K562 (cell line): ENCODE measurements around the gene VPS45.

Experiments used
- TF ChIP-seq, protein P1 (sequence below): fragments of 450-650 bp; IDR thresholded peaks from 2 replicates; pipeline ENCODE4 v1.6.1; 2016; ENCODE audit warnings: missing biosample characterization, missing genetic modification characterization
- TF ChIP-seq, protein P2 (sequence below), 3 experiments: IDR thresholded peaks in 2 of 3; conservative IDR thresholded peaks in 1 of 3; 2 replicates each; pipeline ENCODE4 v1.5.1; 2011 to 2012; ENCODE audit warnings: low read length in 3 of 3, mild to moderate bottlenecking in 3 of 3, control low read depth in 2 of 3, improper control_type of control experiment in 1 of 3, inconsistent platforms in 1 of 3, low read depth in 1 of 3, mixed read lengths in 1 of 3, moderate library complexity in 1 of 3; ENCODE audit not compliant: insufficient read depth in 2 of 3

- TF ChIP-seq, protein P1, sequence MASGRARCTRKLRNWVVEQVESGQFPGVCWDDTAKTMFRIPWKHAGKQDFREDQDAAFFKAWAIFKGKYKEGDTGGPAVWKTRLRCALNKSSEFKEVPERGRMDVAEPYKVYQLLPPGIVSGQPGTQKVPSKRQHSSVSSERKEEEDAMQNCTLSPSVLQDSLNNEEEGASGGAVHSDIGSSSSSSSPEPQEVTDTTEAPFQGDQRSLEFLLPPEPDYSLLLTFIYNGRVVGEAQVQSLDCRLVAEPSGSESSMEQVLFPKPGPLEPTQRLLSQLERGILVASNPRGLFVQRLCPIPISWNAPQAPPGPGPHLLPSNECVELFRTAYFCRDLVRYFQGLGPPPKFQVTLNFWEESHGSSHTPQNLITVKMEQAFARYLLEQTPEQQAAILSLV (tag), result no peak
- TF ChIP-seq, protein P2, sequence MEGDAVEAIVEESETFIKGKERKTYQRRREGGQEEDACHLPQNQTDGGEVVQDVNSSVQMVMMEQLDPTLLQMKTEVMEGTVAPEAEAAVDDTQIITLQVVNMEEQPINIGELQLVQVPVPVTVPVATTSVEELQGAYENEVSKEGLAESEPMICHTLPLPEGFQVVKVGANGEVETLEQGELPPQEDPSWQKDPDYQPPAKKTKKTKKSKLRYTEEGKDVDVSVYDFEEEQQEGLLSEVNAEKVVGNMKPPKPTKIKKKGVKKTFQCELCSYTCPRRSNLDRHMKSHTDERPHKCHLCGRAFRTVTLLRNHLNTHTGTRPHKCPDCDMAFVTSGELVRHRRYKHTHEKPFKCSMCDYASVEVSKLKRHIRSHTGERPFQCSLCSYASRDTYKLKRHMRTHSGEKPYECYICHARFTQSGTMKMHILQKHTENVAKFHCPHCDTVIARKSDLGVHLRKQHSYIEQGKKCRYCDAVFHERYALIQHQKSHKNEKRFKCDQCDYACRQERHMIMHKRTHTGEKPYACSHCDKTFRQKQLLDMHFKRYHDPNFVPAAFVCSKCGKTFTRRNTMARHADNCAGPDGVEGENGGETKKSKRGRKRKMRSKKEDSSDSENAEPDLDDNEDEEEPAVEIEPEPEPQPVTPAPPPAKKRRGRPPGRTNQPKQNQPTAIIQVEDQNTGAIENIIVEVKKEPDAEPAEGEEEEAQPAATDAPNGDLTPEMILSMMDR (IDR thresholded peaks at IDR 0.05 in 2 of 3, conservative IDR thresholded peaks at IDR 0.05 in 1 of 3; ENCODE audit: insufficient read depth in 2 of 3, low read depth in 1 of 3, low read length in 3 of 3), result no peak
Observed at GRCh38 chr1:150092180-150092791, 24.7 kb downstream of the VPS45 start.
